SIG-M5 treated with dmso at 0.1 percent for 504 hours (cell line): Measurements from ENCODE around the gene NUP160.
"Not testable (repeated sequence)": the region's sequence is repeated elsewhere in the genome, so short reads cannot be mapped to it uniquely, and the experiment has no call there.

ENCODE experiments used
- DNase-seq: peaks from one replicate; lab custom pipeline; 2025; ENCODE audit not compliant: unreplicated experiment; lab: John Stamatoyannopoulos, UW

NUP160 gene

GRCh38 chr11:47800759-47801158, 47.4 kb downstream of the NUP160 start:
- no peak for DNase-seq

- DNase-seq = peak; percentile 64
Observed at GRCh38 chr11:47797633-47798032, 50.5 kb downstream of the NUP160 start.

GRCh38 chr11:47791774-47792430, 56.2 kb downstream of the NUP160 start:
- no peak for DNase-seq

GRCh38 chr11:47790017-47790416, 58.1 kb downstream of the NUP160 start:
- not testable (repeated sequence) for DNase-seq

GRCh38 chr11:47788181-47788580, 60.0 kb downstream of the NUP160 start:
- DNase-seq = no peak

- DNase-seq = no peak
Observed at GRCh38 chr11:47786373-47786772, 61.8 kb downstream of the NUP160 start.

- no peak for DNase-seq
Observed at GRCh38 chr11:47784785-47785381, 63.3 kb downstream of the NUP160 start.

GRCh38 chr11:47783087-47783610, 65.0 kb downstream of the NUP160 start:
- DNase-seq = no peak

GRCh38 chr11:47778878-47779483, 69.2 kb downstream of the NUP160 start:
- DNase-seq = no peak

- no peak for DNase-seq
Observed at GRCh38 chr11:47775240-47775869, 72.8 kb downstream of the NUP160 start.

GRCh38 chr11:47773882-47774281, 74.3 kb downstream of the NUP160 start:
- DNase-seq = no peak

- DNase-seq = not testable (repeated sequence)
Observed at GRCh38 chr11:47769556-47769955, 78.6 kb downstream of the NUP160 start.

GRCh38 chr11:47768101-47768612, 80.0 kb downstream of the NUP160 start:
- DNase-seq = peak; percentile 74

GRCh38 chr11:47766509-47767227, 81.5 kb downstream of the NUP160 start:
- DNase-seq = peak; percentile 53

GRCh38 chr11:47765086-47765485, 83.1 kb downstream of the NUP160 start:
- no peak for DNase-seq

GRCh38 chr11:47759291-47759690, 88.9 kb downstream of the NUP160 start:
- DNase-seq = not testable (repeated sequence)

- no peak for DNase-seq
Observed at GRCh38 chr11:47756208-47756607, 91.9 kb downstream of the NUP160 start.

- DNase-seq = no peak
Observed at GRCh38 chr11:47750725-47751124, 97.4 kb downstream of the NUP160 start.

- not testable (repeated sequence) for DNase-seq
Observed at GRCh38 chr11:47742494-47742893, 105.7 kb downstream of the NUP160 start.

GRCh38 chr11:47737817-47738216, 110.3 kb downstream of the NUP160 start:
- not testable (repeated sequence) for DNase-seq

- no peak for DNase-seq
Observed at GRCh38 chr11:47732271-47732670, 115.9 kb downstream of the NUP160 start.
